A549 (cell line): ENCODE results near the gene SKIC8.

Source experiments
- CEBPB ChIP-seq, 2 experiments: fragments of >200 bp in 1 of 2; sonication (Bioruptor Twin) in 1 of 2; formaldehyde crosslinking in 1 of 2; IDR thresholded peaks; 2 replicates each; pipeline ENCODE4 v1.6.1; 2012 to 2016
- CHD2 ChIP-seq: fragments of 150-350 bp; IDR thresholded peaks from 2 replicates; pipeline ENCODE4 v1.6.1; 2014; ENCODE audit warnings: low read length; ENCODE audit not compliant: partially characterized antibody
- CTCF ChIP-seq: fragments of >200 bp; sonication (Bioruptor Twin); formaldehyde crosslinking; IDR thresholded peaks from 3 replicates; pipeline ENCODE4 v1.5.1; 2016
- ELK1 ChIP-seq: fragments of 150-350 bp; IDR thresholded peaks from 2 replicates; pipeline ENCODE4 v1.6.1; 2014; ENCODE audit warnings: low read depth, mild to moderate bottlenecking, low read length
- EP300 ChIP-seq, 2 experiments: fragments of >200 bp; sonication (Bioruptor Twin); formaldehyde crosslinking; IDR thresholded peaks; 2 replicates in 1 of 2; 3 replicates in 1 of 2; pipeline ENCODE4 v1.6.1; 2016 to 2017
- HDAC2 ChIP-seq: fragments of 200-600 bp; sonication (generic); IDR thresholded peaks from 2 replicates; pipeline ENCODE4 v1.6.1; 2016
- MAFK ChIP-seq: fragments of 450-650 bp; IDR thresholded peaks from 2 replicates; pipeline ENCODE4 v1.6.1; 2014; ENCODE audit not compliant: partially characterized antibody
- POLR2A ChIP-seq: IDR thresholded peaks from 2 replicates; pipeline ENCODE4 v1.6.1; 2012; ENCODE audit warnings: mild to moderate bottlenecking, low read length
- SREBF2 ChIP-seq: fragments of 450-650 bp; IDR thresholded peaks from 2 replicates; pipeline ENCODE4 v1.6.1; 2014; ENCODE audit warnings: mild to moderate bottlenecking, moderate library complexity

- TF ChIP-seq MAFK (no peak), CTCF (no peak), POLR2A (no peak), CHD2 (no peak), SREBF2 (no peak), HDAC2 (no peak), ELK1 (no peak), CEBPB (IDR thresholded peaks at IDR 0.05) (no peak), EP300 (IDR thresholded peaks at IDR 0.05) (no peak)
Observed at GRCh38 chr15:78265137-78265460, 34.3 kb downstream of the SKIC8 start.
